ENCODE results near the gene EML5.

The EML5 gene

GRCh38 chr14:88775532-88775931, 17.2 kb downstream of the EML5 start:
- Histone ChIP-seq H3K27ac (no peak overlapping the region), H3K4me3 (no peak overlapping the region), H3K9me3 (no peaks in the 10 kb centered on the region), H3K27me3 (no peaks in the 10 kb centered on the region), H3K36me3 (no peaks in the 10 kb centered on the region), H3K4me1 (no peaks in the 10 kb centered on the region)
- no peak for DNase-seq
- intact Hi-C loops (cut with DNase I; ENCODE audit: low total_unique reads): no loop called here
- no peak for TF ChIP-seq CTCF (IDR thresholded peaks at IDR 0.05)

DNA sequence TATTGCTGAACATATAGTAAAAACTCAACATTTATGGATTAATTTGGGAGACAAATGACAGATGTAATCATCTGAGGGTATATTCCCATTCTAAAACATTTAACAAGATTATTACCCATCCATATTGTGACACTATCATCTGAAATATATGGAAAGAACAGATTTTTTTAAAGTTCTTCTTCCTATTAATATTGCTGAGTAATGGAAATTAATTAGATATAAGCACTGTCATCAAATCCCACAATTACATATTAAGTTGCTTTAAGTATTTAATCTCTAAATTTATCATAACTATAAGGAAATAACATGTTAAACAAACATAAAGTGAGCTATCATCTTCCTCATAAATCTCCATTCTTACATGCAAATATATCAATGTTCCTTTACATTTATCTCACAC, 22.0 kb downstream of the EML5 start:
- H3K4me1 ChIP-seq: no peaks in the 10 kb centered on the region
- intact Hi-C loops (cut with DNase I; ENCODE audit: low total_unique reads): no loop called here
- H3K27me3 ChIP-seq: no peaks in the 10 kb centered on the region
- no peak for TF ChIP-seq CTCF (IDR thresholded peaks at IDR 0.05)
- peaks cover 0 to 10% (median 0%) of the 10 kb centered on the region in 3 donors for H3K9me3 ChIP-seq
- no peak for DNase-seq
- no peak overlapping the region for H3K4me3 ChIP-seq
- no peaks in the 10 kb centered on the region for H3K36me3 ChIP-seq
- no peak overlapping the region for H3K27ac ChIP-seq

- no peak for DNase-seq
- TF ChIP-seq CTCF (IDR thresholded peaks at IDR 0.05): no peak
- Histone ChIP-seq H3K27ac (no peak overlapping the region), H3K27me3 (no peaks in the 10 kb centered on the region), H3K36me3 (peaks cover 0 to 5% (median 0%) of the 10 kb centered on the region in 3 donors), H3K4me1 (no peaks in the 10 kb centered on the region), H3K4me3 (no peak overlapping the region), H3K9me3 (peaks cover 0 to 20% (median 0%) of the 10 kb centered on the region in 3 donors)
- intact Hi-C loops (cut with DNase I; ENCODE audit: low total_unique reads): no loop called here
Observed at GRCh38 chr14:88765130-88765529, 27.6 kb downstream of the EML5 start.

DNA sequence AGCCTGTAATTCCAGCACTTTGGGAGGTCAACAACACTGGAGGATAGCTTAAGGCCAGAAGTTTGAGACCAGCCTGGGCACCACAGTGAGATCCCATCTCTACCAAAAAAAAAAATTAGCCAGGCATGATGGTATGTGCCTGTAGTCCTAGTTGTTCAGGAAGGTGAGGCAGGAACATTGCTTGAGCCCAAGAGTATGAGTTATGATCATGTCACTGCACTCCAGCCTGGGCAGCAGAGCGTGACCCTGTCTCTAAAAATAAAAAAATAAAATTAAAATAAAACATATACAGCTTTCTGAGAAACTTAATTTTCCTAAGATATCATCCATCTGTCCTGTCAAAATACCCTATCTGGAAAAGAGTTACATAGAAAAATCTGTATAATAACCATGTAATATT, 38.9 kb downstream of the EML5 start:
- intact Hi-C loops (cut with DNase I; ENCODE audit: low total_unique reads): no loop called here
- Histone ChIP-seq H3K27ac (no peak overlapping the region), H3K9me3 (no peaks in the 10 kb centered on the region), H3K27me3 (no peaks in the 10 kb centered on the region), H3K36me3 (no peaks in the 10 kb centered on the region), H3K4me1 (no peaks in the 10 kb centered on the region), H3K4me3 (no peak overlapping the region)
- DNase-seq: no peak
- TF ChIP-seq CTCF (IDR thresholded peaks at IDR 0.05): no peak

GRCh38 chr14:88750945-88751344, 41.8 kb downstream of the EML5 start:
- intact Hi-C loops (cut with DNase I; ENCODE audit: low total_unique reads): no loop called here

More at GRCh38 chr14:88750945-88751344, 41.8 kb downstream of the EML5 start:
- H3K27ac ChIP-seq: no peak overlapping the region
- no peak for TF ChIP-seq CTCF (IDR thresholded peaks at IDR 0.05)
- no peaks in the 10 kb centered on the region for H3K9me3 ChIP-seq
- peaks cover 0 to 6% (median 0%) of the 10 kb centered on the region in 4 donors for H3K4me1 ChIP-seq
- H3K36me3 ChIP-seq: no peaks in the 10 kb centered on the region
- H3K27me3 ChIP-seq: no peaks in the 10 kb centered on the region
- H3K4me3 ChIP-seq: no peak overlapping the region
- no peak for DNase-seq

All from tibial artery (tissue), 4 donors.